Measurements from ENCODE around the gene KCTD10. TPM values are rescaled to one million over a fixed set of nuclear protein-coding genes. Genes with fewer than 3 reads are reported as not detected.
"Not testable (repeated sequence)": the region's sequence is repeated elsewhere in the genome, so short reads cannot be mapped to it uniquely, and the experiment has no call there.

Gene KCTD10
- polyA plus RNA-seq, 2 of the 4 experiments (the other 2 are of a cell fraction): 43.5 to 50.4 TPM

- no peak for FAIRE-seq
- ATAC-seq: no peak
- TF ChIP-seq CTCF (IDR thresholded peaks at IDR 0.05): no peak
- no peak for TF ChIP-seq HOXB13 (CRISPR knock-in tag; IDR thresholded peaks at IDR 0.05; ENCODE audit: low read depth)
- TF ChIP-seq E2F6 (IDR thresholded peaks at IDR 0.05; ENCODE audit: borderline replicate concordance, low read depth): no peak
- no peak for TF ChIP-seq FOSL2 (IDR thresholded peaks at IDR 0.05)
- no peak for TF ChIP-seq FOSL2 (CRISPR knock-in tag; IDR thresholded peaks at IDR 0.05)
- ChIA-PET CTCF (interaction anchor here (0.8 to 1.9 kb wide), 2 partner anchors 43 to 48 kb away, joined by 4 read pairs; no protein-coding TSS in a partner anchor), POLR2A (interaction anchor here (1.4 kb wide), 1 partner anchor 48 kb away, joined by 4 read pairs; no protein-coding TSS in a partner anchor)
- peak overlapping the region; percentile 100 for H3K4me2 ChIP-seq
- peaks cover 17% of the 10 kb centered on the region; the same call in 2 of the 3 replicates for H3K4me1 ChIP-seq
- 36% methylated on average over 19 of the region's 19 CpGs for WGBS (ENCODE audit: missing lambda C conversion rate)
- no peak for DNase-seq (ENCODE audit: low read depth in 1 of 2, low spot score in 1 of 2)
- peak overlapping the region; percentile 99 for H3K27ac ChIP-seq
- no peaks in the 10 kb centered on the region for H3K9me3 ChIP-seq
- peak overlapping the region; percentile 95 for H3K4me3 ChIP-seq
Observed at GRCh38 chr12:109475993-109476806, 900 bp downstream of the KCTD10 start.

- H3K27ac ChIP-seq: no peak overlapping the region
- TF ChIP-seq EHMT2 (IDR thresholded peaks at IDR 0.05; ENCODE audit: low read depth) (no peak), FOSL2 (IDR thresholded peaks at IDR 0.05) (no peak), FOSL2 (CRISPR knock-in tag; IDR thresholded peaks at IDR 0.05) (no peak)
- H3K4me1 ChIP-seq: peaks cover 17% of the 10 kb centered on the region; the same call in 2 of the 3 replicates
- no peak for DNase-seq (ENCODE audit: low read depth in 1 of 2, low spot score in 1 of 2)
- CTCF ChIA-PET: interaction anchor here (0.6 to 1.9 kb wide), 3 partner anchors 22 to 49 kb away, joined by 3 to 4 read pairs (median 4); no protein-coding TSS in a partner anchor
- no peaks in the 10 kb centered on the region for H3K9me3 ChIP-seq
- 92% methylated on average over 7 of the region's 7 CpGs for WGBS (ENCODE audit: missing lambda C conversion rate)
- FAIRE-seq: no peak
- POLR2A ChIA-PET: no interaction called here
- no peak overlapping the region for H3K4me3 ChIP-seq
- H3K4me2 ChIP-seq: no peak overlapping the region; the same call in 2 of the 3 replicates
- ATAC-seq: no peak
Observed at GRCh38 chr12:109475121-109475520, 2.0 kb downstream of the KCTD10 start.

- ATAC-seq; H3K4me2 ChIP-seq; POLR2A ChIA-PET; FAIRE-seq; H3K4me3 ChIP-seq; H3K27ac ChIP-seq; DNase-seq (ENCODE audit: low read depth in 1 of 2, low spot score in 1 of 2); H3K9me3 ChIP-seq: not testable (repeated sequence)
- H3K4me1 ChIP-seq: peaks cover 15% of the 10 kb centered on the region; the same call in 2 of the 3 replicates
- 92% methylated on average over 16 of the region's 16 CpGs for WGBS (ENCODE audit: missing lambda C conversion rate)
- CTCF ChIA-PET: interaction anchor here (0.9 to 6.1 kb wide), 6 partner anchors 11 to 124 kb away, joined by 3 to 21 read pairs (median 4); no protein-coding TSS in a partner anchor
Observed at GRCh38 chr12:109473526-109474270, 3.4 kb downstream of the KCTD10 start.

GRCh38 chr12:109473006-109473405, 4.1 kb downstream of the KCTD10 start:
- ChIA-PET POLR2A (no interaction called here), CTCF (interaction anchor here (0.9 to 6.1 kb wide), 4 partner anchors 38 to 45 kb away, joined by 3 to 21 read pairs (median 4); no protein-coding TSS in a partner anchor)
- no peak for TF ChIP-seq MAZ (IDR thresholded peaks at IDR 0.05; ENCODE audit: borderline replicate concordance, low read depth, low read length)
- TF ChIP-seq HOXB13 (CRISPR knock-in tag; IDR thresholded peaks at IDR 0.05; ENCODE audit: low read depth): no peak
- TF ChIP-seq CBX2 (IDR thresholded peaks at IDR 0.05; ENCODE audit: borderline replicate concordance, low read depth): no peak
- TF ChIP-seq ZSCAN20 (CRISPR knock-in tag; IDR thresholded peaks at IDR 0.05): no peak
- Histone ChIP-seq H3K4me1 (peaks cover 9% of the 10 kb centered on the region; the same call in 2 of the 3 replicates), H3K4me3 (no peak overlapping the region), H3K4me2 (no peak overlapping the region), H3K27ac (no peak overlapping the region), H3K9me3 (no peaks in the 10 kb centered on the region)
- DNase-seq (ENCODE audit: low read depth in 1 of 2, low spot score in 1 of 2) (no peak), ATAC-seq (no peak), FAIRE-seq (no peak)
- WGBS (ENCODE audit: missing lambda C conversion rate): 98% methylated on average over 3 of the region's 3 CpGs

All from A549 (cell line).